Osteocyte (in vitro differentiated cells): ENCODE results near the gene CYP1A2. TPM values are rescaled to one million over a fixed set of nuclear protein-coding genes. Genes with fewer than 3 reads are reported as not detected.
A peak's percentile ranks its signal among the peaks of the same experiment; 100 is the strongest.

Experiments
- DNase-seq: peaks from one replicate; pipeline ENCODE4 v3.0.0; 2021; ENCODE audit warnings: mixed read lengths; ENCODE audit not compliant: unreplicated experiment; ENCODE audit errors: extremely low spot score
- H3K27ac Mint-ChIP-seq: one replicate; pipeline ENCODE4 v1.8.0; 2021; ENCODE audit warnings: mild to moderate bottlenecking, mixed read lengths; ENCODE audit not compliant: unreplicated experiment
- H3K27me3 Mint-ChIP-seq: one replicate; pipeline ENCODE4 v1.8.0; 2021; ENCODE audit warnings: mixed read lengths; ENCODE audit not compliant: unreplicated experiment
- H3K36me3 Mint-ChIP-seq: one replicate; pipeline ENCODE4 v1.8.0; 2021; ENCODE audit warnings: mixed read lengths; ENCODE audit not compliant: unreplicated experiment
- H3K4me1 Mint-ChIP-seq: one replicate; pipeline ENCODE4 v1.8.0; 2021; ENCODE audit warnings: mixed read lengths; ENCODE audit not compliant: unreplicated experiment
- H3K4me3 Mint-ChIP-seq: one replicate; pipeline ENCODE4 v1.8.0; 2021; ENCODE audit warnings: mild to moderate bottlenecking, moderate library complexity, mixed read lengths; ENCODE audit not compliant: unreplicated experiment
- H3K9me3 Mint-ChIP-seq: one replicate; pipeline ENCODE4 v1.8.0; 2021; ENCODE audit warnings: mixed read lengths; ENCODE audit not compliant: unreplicated experiment
- CTCF ChIP-seq: fragments of 200-600 bp; sonication (generic); IDR thresholded peaks from 2 replicates; pipeline ENCODE4 v1.5.0; 2021; ENCODE audit warnings: antibody characterized with exemption, mild to moderate bottlenecking, moderate library complexity
- total RNA-seq: library from RNA; stranded (reverse); gene quantifications from 2 replicates; pipeline ENCODE4 v1.2.1, GENCODE V29; 2021

Gene CYP1A2
- total RNA-seq, 1 donor from 2014 or later: not detected

- no peak overlapping the region for H3K27ac Mint-ChIP-seq
- H3K36me3 Mint-ChIP-seq: no peaks in the 10 kb centered on the region
- H3K4me1 Mint-ChIP-seq: peaks cover 48% of the 10 kb centered on the region
- no peak for TF ChIP-seq CTCF
- DNase-seq: no peak
- no peaks in the 10 kb centered on the region for H3K9me3 Mint-ChIP-seq
- no peaks in the 10 kb centered on the region for H3K27me3 Mint-ChIP-seq
- H3K4me3 Mint-ChIP-seq: no peak overlapping the region
These were observed 30.6 kb downstream of the CYP1A2 start for GRCh38 chr15:74779162-74779648.

GRCh38 chr15:74780523-74781430 lies 32.1 kb downstream of the CYP1A2 start:
- DNase-seq: no peak
- H3K27ac Mint-ChIP-seq: no peak overlapping the region
- H3K4me1 Mint-ChIP-seq: peaks cover 57% of the 10 kb centered on the region
- peak overlapping the region; percentile 66 for H3K4me3 Mint-ChIP-seq
- H3K9me3 Mint-ChIP-seq: no peaks in the 10 kb centered on the region
- H3K27me3 Mint-ChIP-seq: no peaks in the 10 kb centered on the region
- no peak for TF ChIP-seq CTCF
- no peaks in the 10 kb centered on the region for H3K36me3 Mint-ChIP-seq

DNA sequence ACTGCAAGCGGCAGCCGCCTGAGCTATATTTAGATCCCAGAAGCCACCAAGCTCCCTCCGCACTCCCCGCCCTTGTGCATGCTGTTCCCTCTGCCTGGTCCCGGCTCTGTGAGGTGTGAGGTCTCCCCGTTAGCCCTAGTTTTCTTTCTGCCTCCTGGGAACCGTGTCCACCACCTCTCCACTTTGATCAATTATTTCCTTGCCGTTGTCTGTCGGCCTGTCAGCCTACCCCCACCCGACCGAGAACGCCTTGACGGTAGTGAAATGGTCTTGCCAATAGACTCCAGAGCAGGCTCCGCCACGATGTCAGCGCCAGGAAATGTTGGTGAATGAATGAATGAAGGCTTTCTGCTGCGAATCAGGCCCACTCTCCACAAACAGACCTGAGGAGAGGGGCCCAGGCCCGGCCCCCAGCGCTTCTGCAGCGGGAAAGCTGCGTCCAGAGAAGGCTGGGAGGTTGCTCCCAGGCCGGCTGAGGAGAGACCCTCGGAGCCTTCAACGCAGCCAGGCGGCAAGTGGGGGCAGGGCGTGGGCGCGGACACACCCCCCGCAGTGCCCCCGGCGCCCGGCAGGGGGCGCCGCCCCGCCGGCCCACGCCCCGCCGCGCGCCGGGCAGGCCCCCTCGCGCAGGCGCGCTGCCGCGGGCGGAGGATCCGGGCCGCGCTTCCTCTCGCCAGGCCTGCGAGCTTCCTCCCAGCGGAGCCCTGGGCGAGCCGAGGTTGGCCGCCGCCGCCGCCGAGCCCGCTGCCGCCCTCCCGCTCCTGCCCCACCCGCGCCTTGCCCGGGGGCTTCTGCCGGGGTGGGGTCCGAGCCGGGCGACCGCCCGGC lies 33.0 kb downstream of the CYP1A2 start, which contains the start of gene CSK:
TSS of gene CSK (plus strand) at position 650 of the 828 bp plus-strand sequence. CDS start 16,218 bp downstream, outside the sequence.
- no peaks in the 10 kb centered on the region for H3K27me3 Mint-ChIP-seq
- peak; percentile 93 for DNase-seq
- H3K36me3 Mint-ChIP-seq: no peaks in the 10 kb centered on the region
- peak within 1 kb of the TSS; percentile 79 for H3K27ac Mint-ChIP-seq
- H3K9me3 Mint-ChIP-seq: no peaks in the 10 kb centered on the region
- H3K4me3 Mint-ChIP-seq: peak within 1 kb of the TSS; percentile 81
- H3K4me1 Mint-ChIP-seq: peaks cover 61% of the 10 kb centered on the region
- TF ChIP-seq CTCF: peak; percentile 60

GRCh38 chr15:74782259-74783071 lies 33.8 kb downstream of the CYP1A2 start:
- no peaks in the 10 kb centered on the region for H3K27me3 Mint-ChIP-seq
- DNase-seq: no peak
- H3K36me3 Mint-ChIP-seq: no peaks in the 10 kb centered on the region
- no peak for TF ChIP-seq CTCF
- H3K4me3 Mint-ChIP-seq: peak overlapping the region; percentile 81
- H3K27ac Mint-ChIP-seq: peak overlapping the region; percentile 79
- H3K9me3 Mint-ChIP-seq: no peaks in the 10 kb centered on the region
- H3K4me1 Mint-ChIP-seq: peaks cover 60% of the 10 kb centered on the region
